Aorta (tissue), 5 donors: ENCODE data around the gene LEKR1. TPM values are rescaled to one million over a fixed set of nuclear protein-coding genes. Genes with fewer than 3 reads are reported as not detected.

Experiments used
- ATAC-seq: fragments of 200-7000 bp; cut with Tn5 transposase; one replicate; pipeline ENCODE4 v1.9.1; 2022; ENCODE audit warnings: moderate library complexity; ENCODE audit not compliant: low FRiP score
- DNase-seq, 2 donors: peaks; one replicate each; pipeline ENCODE4 v3.0.0-alpha.2; 2020
- H3K27ac ChIP-seq, 2 donors: one replicate each; pipeline ENCODE4 v1.5.1; 2013; ENCODE audit warnings: low read length in 2 of 2, mild to moderate bottlenecking in 2 of 2, moderate library complexity in 2 of 2, control low read depth in 1 of 2, inconsistent platforms in 1 of 2, low read depth in 1 of 2
- H3K27me3 ChIP-seq, 2 donors: one replicate each; pipeline ENCODE4 v1.6.1; 2013; ENCODE audit warnings: control low read depth in 1 of 2, low read length in 1 of 2, mild to moderate bottlenecking in 1 of 2, moderate library complexity in 1 of 2; ENCODE audit not compliant: insufficient read depth in 2 of 2, control insufficient read depth in 1 of 2
- H3K36me3 ChIP-seq, 2 donors: one replicate each; pipeline ENCODE4 v1.6.1; 2013; ENCODE audit warnings: control low read depth in 1 of 2, low read length in 1 of 2, mild to moderate bottlenecking in 1 of 2; ENCODE audit not compliant: insufficient read depth in 2 of 2, control insufficient read depth in 1 of 2
- H3K4me1 ChIP-seq, 2 donors: one replicate each; pipeline ENCODE4 v1.6.1; 2013; ENCODE audit warnings: low read length in 2 of 2, control low read depth in 1 of 2, mild to moderate bottlenecking in 1 of 2, moderate library complexity in 1 of 2; ENCODE audit not compliant: insufficient read depth in 2 of 2, control insufficient read depth in 1 of 2
- H3K4me3 ChIP-seq, 2 donors: one replicate each; pipeline ENCODE4 v1.5.1; 2013; ENCODE audit warnings: low read length in 2 of 2, control low read depth in 1 of 2, mild to moderate bottlenecking in 1 of 2
- H3K9me3 ChIP-seq: one replicate; pipeline ENCODE4 v1.6.1; 2013; ENCODE audit warnings: mild to moderate bottlenecking, low read length; ENCODE audit not compliant: control insufficient read depth
- WGBS, 2 donors: extraction: QIAGEN DNeasy Blood & Tissue Kit; methylation state at CpG; one replicate each; pipeline ENCODE4 v1.1.7; 2013; 5-methylcytosine and 5-hydroxymethylcytosine counted together
- intact Hi-C, 2 donors: fragments of 100-400 bp; cut with DNase I; formaldehyde crosslinking; loops; one replicate each; pipeline versions ENCODE4 v1.14.2 to v1.15.0; 2022
- polyA plus RNA-seq, 2 donors: library from polyadenylated mRNA; stranded (reverse); fragments of 200-250 nt; gene quantifications; one replicate each; pipeline ENCODE4 v1.2.3, GENCODE V29; 2013
- total RNA-seq, 2 donors: library from RNA; stranded (reverse); fragmentation: NEBNext Ultra II Directional; extraction: Animal tissue kit (Norgen Biotek cat#: 25700); gene quantifications; one replicate each; pipeline ENCODE4 v1.2.1, GENCODE V29; 2021
- donor health status: healthy with polysubstance abuse.
- donor health status: Bipolar disorder and iron deficiency.
- donor health status: DM: no; HTN: no; CAD: no.
- donor health status: DM: no; HTN: no; CAD: no.
- donor health status: DM: yes; HTN: yes; CAD: no.

Gene LEKR1
- total and polyA plus RNA-seq, 4 donors, result 0.30 to 1.3 TPM; not detected in 2

- Histone ChIP-seq H3K27me3 (no peaks in the 10 kb centered on the region), H3K36me3 (no peaks in the 10 kb centered on the region), H3K27ac (peak overlapping the region; percentile 72 to 94), H3K9me3 (no peaks in the 10 kb centered on the region), H3K4me3 (peak overlapping the region; percentile 1 to 31), H3K4me1 (peaks cover 5 to 11% of the 10 kb centered on the region in 2 donors)
- intact Hi-C loops, result loop anchor here (5.0 to 10.0 kb wide), 6 partner anchors 43 to 1234 kb away; partner anchors contain the start of genes SLC33A1 (in 1 of the 2) and TIPARP (in 1 of the 2)
- DNase-seq (peak; percentile 98), ATAC-seq (peak; percentile 96)
- 0% methylated on average over 59 of the region's 59 CpGs for WGBS, 2 donors
Measured at GRCh38 chr3:157088601-157089454, 262.7 kb downstream of the LEKR1 start.

GRCh38 chr3:157089455-157090221, 263.5 kb downstream of the LEKR1 start:
- Histone ChIP-seq H3K4me3 (peak overlapping the region in 1 of 2 donors; percentile 4), H3K27ac (peak overlapping the region; percentile 19 to 94), H3K9me3 (no peaks in the 10 kb centered on the region), H3K27me3 (no peaks in the 10 kb centered on the region), H3K36me3 (no peaks in the 10 kb centered on the region), H3K4me1 (peaks cover 5 to 11% of the 10 kb centered on the region in 2 donors)
- intact Hi-C loops, result loop anchor here (5.0 to 10.0 kb wide), 6 partner anchors 43 to 1235 kb away; partner anchors contain the start of genes SLC33A1 (in 1 of the 2) and TIPARP (in 1 of the 2)
- DNase-seq, result peak in 1 of 2 donors; percentile 62
- peak; percentile 0 for ATAC-seq
- 4 to 5% methylated on average over 18 of the region's 18 CpGs for WGBS, 2 donors

DNA sequence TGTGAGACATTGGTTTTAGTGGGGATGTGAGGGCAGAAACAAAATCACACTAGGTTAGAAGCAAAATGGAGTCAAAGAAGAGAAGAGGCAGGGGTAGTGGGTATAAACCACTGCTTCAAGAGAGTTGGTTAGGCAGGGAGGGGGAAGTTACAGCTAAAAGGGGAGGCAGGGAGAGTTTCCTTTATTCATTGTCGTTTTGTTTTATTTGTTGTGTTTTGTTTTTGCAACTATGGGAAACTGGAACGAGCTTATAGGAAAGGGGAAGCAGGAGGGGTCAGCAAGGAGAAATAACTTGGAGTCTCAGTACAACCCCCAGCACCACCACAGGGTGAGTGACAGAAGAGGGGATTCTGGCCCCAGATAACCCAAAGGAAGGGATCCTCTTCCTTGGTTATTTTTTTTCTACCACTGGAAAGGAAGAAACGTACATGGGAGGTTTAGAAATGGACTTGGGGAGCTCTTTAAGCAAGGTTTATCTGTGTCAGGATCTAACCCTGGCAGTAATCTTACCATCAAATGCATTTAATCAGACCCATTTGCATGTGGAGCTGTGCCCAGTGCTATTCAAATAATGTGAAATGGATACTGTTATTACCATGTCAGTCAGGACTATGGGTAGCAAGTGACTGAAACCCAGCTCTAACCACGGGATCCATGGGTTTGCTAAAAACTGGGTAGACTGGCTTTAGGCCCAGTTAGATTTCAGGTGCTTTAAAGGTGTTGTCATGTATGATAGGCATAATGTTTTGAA, 265.1 kb downstream of the LEKR1 start:
- Histone ChIP-seq H3K27ac (no peak overlapping the region), H3K4me3 (no peak overlapping the region), H3K4me1 (peaks cover 5 to 11% of the 10 kb centered on the region in 2 donors), H3K9me3 (no peaks in the 10 kb centered on the region), H3K36me3 (no peaks in the 10 kb centered on the region), H3K27me3 (no peaks in the 10 kb centered on the region)
- WGBS, 2 donors, result 65 to 73% methylated on average over 4 of the region's 4 CpGs
- intact Hi-C loops, result loop anchor here in 1 of 2 donors (5.0 kb wide), 1 partner anchor 41 kb away; no protein-coding TSS in a partner anchor
- ATAC-seq (no peak), DNase-seq (no peak)

GRCh38 chr3:157092230-157092629, 266.1 kb downstream of the LEKR1 start:
- Histone ChIP-seq H3K27me3 (no peaks in the 10 kb centered on the region), H3K36me3 (no peaks in the 10 kb centered on the region), H3K4me1 (peaks cover 5 to 6% of the 10 kb centered on the region in 2 donors), H3K4me3 (no peak overlapping the region), H3K9me3 (no peaks in the 10 kb centered on the region), H3K27ac (no peak overlapping the region)
- 38 to 43% methylated on average over 5 of the region's 5 CpGs for WGBS, 2 donors
- intact Hi-C loops, result loop anchor here in 1 of 2 donors (5.0 kb wide), 1 partner anchor 40 kb away; no protein-coding TSS in a partner anchor
- no peak for ATAC-seq
- DNase-seq, result no peak

DNA sequence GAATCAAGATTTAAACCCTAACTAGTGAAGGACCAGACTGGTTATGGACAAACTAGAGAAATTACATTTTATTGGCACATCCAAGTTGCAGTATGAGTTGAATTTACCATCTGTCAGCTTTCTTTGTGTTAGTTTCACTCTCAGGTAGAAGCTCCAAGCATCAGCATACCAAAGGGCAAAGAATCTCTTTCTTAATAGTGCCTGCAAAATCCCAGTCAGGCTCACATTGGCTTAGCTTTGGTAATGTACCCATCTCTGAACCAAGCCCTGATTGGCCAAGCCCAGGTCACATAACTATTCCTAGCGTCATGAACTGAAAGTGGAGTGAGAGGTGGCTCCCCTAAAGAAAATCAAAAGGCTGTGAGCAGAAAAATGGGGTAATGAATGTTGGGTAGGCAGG, 266.9 kb downstream of the LEKR1 start:
- Histone ChIP-seq H3K36me3 (no peaks in the 10 kb centered on the region), H3K9me3 (no peaks in the 10 kb centered on the region), H3K27me3 (no peaks in the 10 kb centered on the region), H3K27ac (no peak overlapping the region), H3K4me3 (no peak overlapping the region), H3K4me1 (peaks cover 3 to 5% of the 10 kb centered on the region in 2 donors)
- no peak for ATAC-seq
- 92 to 93% methylated on average over 1 of the region's 1 CpG for WGBS, 2 donors
- no peak for DNase-seq
- intact Hi-C loops, result loop anchor here in 1 of 2 donors (5.0 kb wide), 1 partner anchor 39 kb away; no protein-coding TSS in a partner anchor

DNA sequence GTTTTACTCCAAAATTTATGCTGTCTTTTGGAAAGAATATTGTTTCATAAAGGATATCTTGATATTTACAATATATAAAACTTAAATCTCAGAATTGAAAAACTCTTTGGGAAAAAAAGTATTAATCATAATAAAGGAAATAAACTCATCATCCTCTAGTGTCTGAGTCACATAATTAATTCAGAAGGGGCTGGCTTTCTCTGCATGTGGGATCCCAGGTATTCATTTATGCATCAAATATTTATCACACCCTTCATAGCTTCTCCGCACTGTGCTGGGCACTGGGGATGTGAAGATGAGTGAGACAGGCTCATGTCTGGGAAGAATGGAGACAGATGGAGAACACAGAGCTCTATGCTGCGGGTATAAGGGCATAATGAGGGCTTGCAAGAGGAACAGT, 268.1 kb downstream of the LEKR1 start:
- H3K27me3 ChIP-seq, result no peaks in the 10 kb centered on the region
- no peak overlapping the region for H3K4me3 ChIP-seq
- H3K27ac ChIP-seq, result no peak overlapping the region
- ATAC-seq, result no peak
- no peaks in the 10 kb centered on the region for H3K9me3 ChIP-seq
- H3K36me3 ChIP-seq, result no peaks in the 10 kb centered on the region
- intact Hi-C loops, result loop anchor here in 1 of 2 donors (5.0 kb wide), 1 partner anchor 38 kb away; no protein-coding TSS in a partner anchor
- no peak for DNase-seq
- WGBS, 2 donors, result 95% methylated on average over 2 of the region's 2 CpGs
- H3K4me1 ChIP-seq, result peaks cover 3 to 5% of the 10 kb centered on the region in 2 donors

DNA sequence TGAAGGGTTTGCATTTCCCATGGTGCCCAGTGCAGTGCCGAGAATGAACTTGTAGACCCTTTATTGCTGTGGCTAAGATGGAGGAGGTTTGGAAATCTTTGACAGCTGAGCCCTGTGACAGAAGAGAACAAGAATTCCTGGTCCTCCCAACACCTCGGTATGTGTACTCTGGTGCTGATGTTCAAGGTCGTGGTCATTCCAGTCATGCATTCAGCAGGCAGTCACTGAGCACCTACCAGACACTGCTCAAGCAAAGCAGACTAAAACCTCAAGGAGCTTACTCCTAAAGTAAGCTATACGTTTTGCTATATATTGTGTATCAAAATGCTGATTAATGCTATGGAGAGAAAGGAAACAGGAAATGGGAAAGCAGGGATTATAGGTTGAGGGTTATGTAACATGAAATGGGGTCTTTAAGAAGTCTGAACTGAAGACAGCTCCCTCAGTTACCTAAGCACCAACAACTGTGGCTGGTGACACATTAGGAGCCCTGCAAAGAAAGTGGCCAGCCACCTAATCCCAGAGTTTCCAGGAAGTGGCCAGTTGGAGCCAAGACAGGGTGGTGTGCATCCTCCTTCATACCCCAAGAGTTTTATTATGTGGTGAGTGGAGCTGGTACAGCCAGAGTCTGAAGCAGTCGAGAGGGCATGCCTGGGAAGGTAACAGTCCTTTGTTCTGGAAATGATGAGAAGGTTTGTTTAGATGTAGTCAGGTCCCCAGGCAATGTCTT, 268.8 kb downstream of the LEKR1 start:
- Histone ChIP-seq H3K9me3 (no peaks in the 10 kb centered on the region), H3K27ac (no peak overlapping the region), H3K4me1 (peaks cover under 1 to 2% of the 10 kb centered on the region in 2 donors), H3K27me3 (no peaks in the 10 kb centered on the region), H3K36me3 (no peaks in the 10 kb centered on the region), H3K4me3 (no peak overlapping the region)
- ATAC-seq (no peak), DNase-seq (no peak)
- intact Hi-C loops, result loop anchor here in 1 of 2 donors (5.0 kb wide), 1 partner anchor 37 kb away; no protein-coding TSS in a partner anchor
- 79 to 88% methylated on average over 5 of the region's 5 CpGs for WGBS, 2 donors
